Measurements from ENCODE around the gene CEP41.

DNA sequence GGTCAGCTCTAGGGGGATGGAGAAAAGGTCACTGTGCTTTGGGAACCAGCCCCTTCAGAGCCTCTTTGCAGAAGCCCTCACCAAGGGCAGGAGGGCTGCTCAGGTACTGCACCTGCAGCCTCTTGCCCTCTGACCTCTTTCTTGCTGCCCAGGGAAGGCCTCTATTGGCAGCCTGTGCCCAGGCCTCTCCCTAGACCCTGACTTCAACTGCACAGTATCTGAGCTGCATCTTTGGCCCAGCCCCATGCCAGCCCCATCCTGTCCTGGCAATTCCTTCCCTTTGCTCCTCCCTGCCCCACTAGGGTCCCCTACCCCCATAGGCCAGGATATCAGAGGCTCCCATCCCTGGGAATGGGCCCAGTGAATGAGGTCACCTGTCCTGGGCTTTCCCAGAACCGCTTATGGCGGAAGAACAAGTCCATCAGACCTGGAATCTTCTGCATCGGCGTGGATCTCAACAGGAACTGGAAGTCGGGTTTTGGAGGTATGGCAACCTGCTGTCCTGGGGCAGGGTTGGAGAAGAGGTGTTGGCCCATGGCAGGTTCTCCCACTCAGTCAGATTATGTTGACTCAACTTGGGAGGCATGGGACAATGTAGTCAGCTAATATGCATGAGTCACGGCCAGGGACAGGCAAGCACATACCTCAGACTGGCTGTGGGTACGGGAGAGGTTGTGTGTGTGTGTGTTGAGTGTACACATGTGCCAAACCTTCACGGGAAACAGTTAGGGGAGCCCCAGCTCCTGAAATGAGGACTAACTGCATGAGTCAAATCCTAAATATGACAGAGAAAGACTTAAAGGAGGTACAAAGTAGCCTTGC is 77.6 kb downstream of the CEP41 start:
- TF ChIP-seq, protein P1, sequence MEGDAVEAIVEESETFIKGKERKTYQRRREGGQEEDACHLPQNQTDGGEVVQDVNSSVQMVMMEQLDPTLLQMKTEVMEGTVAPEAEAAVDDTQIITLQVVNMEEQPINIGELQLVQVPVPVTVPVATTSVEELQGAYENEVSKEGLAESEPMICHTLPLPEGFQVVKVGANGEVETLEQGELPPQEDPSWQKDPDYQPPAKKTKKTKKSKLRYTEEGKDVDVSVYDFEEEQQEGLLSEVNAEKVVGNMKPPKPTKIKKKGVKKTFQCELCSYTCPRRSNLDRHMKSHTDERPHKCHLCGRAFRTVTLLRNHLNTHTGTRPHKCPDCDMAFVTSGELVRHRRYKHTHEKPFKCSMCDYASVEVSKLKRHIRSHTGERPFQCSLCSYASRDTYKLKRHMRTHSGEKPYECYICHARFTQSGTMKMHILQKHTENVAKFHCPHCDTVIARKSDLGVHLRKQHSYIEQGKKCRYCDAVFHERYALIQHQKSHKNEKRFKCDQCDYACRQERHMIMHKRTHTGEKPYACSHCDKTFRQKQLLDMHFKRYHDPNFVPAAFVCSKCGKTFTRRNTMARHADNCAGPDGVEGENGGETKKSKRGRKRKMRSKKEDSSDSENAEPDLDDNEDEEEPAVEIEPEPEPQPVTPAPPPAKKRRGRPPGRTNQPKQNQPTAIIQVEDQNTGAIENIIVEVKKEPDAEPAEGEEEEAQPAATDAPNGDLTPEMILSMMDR (IDR thresholded peaks at IDR 0.05) = no peak
- TF ChIP-seq POLR2A (IDR thresholded peaks at IDR 0.05) = no peak

Data from body of pancreas (tissue), 4 donors.